Fibroblast of mammary gland (primary cell): ENCODE results near the gene RFTN1.

Source experiments
- DNase-seq: peaks from one replicate; pipeline ENCODE4 v3.0.0-alpha.2; 2010; ENCODE audit warnings: low read depth
- H3K4me3 ChIP-seq: 2 replicates; pipeline ENCODE4 v1.5.1; 2011; ENCODE audit warnings: low read depth, mild to moderate bottlenecking, low read length, moderate library complexity; ENCODE audit not compliant: control insufficient read depth
- CTCF ChIP-seq: conservative IDR thresholded peaks from 2 replicates; pipeline ENCODE4 v1.5.1; 2011; ENCODE audit warnings: low read depth, low read length, inconsistent platforms; ENCODE audit not compliant: control insufficient read depth, insufficient read depth

RFTN1 gene

GRCh38 chr3:16463119-16463518 is 50.4 kb downstream of the RFTN1 start:
- DNase-seq, result no peak
- H3K4me3 ChIP-seq, result no peak overlapping the region
- TF ChIP-seq CTCF, result no peak

- no peak for DNase-seq
- H3K4me3 ChIP-seq, result no peak overlapping the region
- TF ChIP-seq CTCF, result no peak
Observed at GRCh38 chr3:16462679-16463078, 50.8 kb downstream of the RFTN1 start.

GRCh38 chr3:16461463-16462245 is 51.8 kb downstream of the RFTN1 start:
- no peak overlapping the region for H3K4me3 ChIP-seq
- DNase-seq, result no peak
- TF ChIP-seq CTCF, result no peak

GRCh38 chr3:16460886-16461285 is 52.6 kb downstream of the RFTN1 start:
- DNase-seq, result no peak
- no peak for TF ChIP-seq CTCF
- H3K4me3 ChIP-seq, result no peak overlapping the region

- no peak overlapping the region for H3K4me3 ChIP-seq
- DNase-seq, result no peak
- TF ChIP-seq CTCF, result no peak
Observed at GRCh38 chr3:16460273-16460672, 53.2 kb downstream of the RFTN1 start.

GRCh38 chr3:16456784-16457415 is 56.6 kb downstream of the RFTN1 start:
- DNase-seq, result peak; percentile 74
- H3K4me3 ChIP-seq, result no peak overlapping the region
- TF ChIP-seq CTCF, result no peak
